Epithelial cell of proximal tubule (primary cell): ENCODE measurements around the gene LMF1. TPM values are rescaled to one million over a fixed set of nuclear protein-coding genes. Genes with fewer than 3 reads are reported as not detected.
"Not testable (repeated sequence)": the region's sequence is repeated elsewhere in the genome, so short reads cannot be mapped to it uniquely, and the experiment has no call there.

Source experiments
- DNase-seq: peaks from one replicate; pipeline ENCODE4 v3.0.0-alpha.2; 2011; ENCODE audit warnings: low read depth
- H3K4me3 ChIP-seq: 2 replicates; pipeline ENCODE4 v1.5.1; 2011; ENCODE audit warnings: low read depth, mild to moderate bottlenecking, low read length
- CTCF ChIP-seq: conservative IDR thresholded peaks from 2 replicates; pipeline ENCODE4 v1.5.1; 2012; ENCODE audit warnings: low read depth, mild to moderate bottlenecking, low read length
- total RNA-seq: library from RNA; depleted of rRNA; stranded (reverse); fragments of >200 nt; gene quantifications from 2 replicates; pipeline ENCODE4 v1.2.3, GENCODE V29; 2015

The LMF1 gene
- total RNA-seq, 1 donor from 2014 or later, result 8.2 TPM

DNA sequence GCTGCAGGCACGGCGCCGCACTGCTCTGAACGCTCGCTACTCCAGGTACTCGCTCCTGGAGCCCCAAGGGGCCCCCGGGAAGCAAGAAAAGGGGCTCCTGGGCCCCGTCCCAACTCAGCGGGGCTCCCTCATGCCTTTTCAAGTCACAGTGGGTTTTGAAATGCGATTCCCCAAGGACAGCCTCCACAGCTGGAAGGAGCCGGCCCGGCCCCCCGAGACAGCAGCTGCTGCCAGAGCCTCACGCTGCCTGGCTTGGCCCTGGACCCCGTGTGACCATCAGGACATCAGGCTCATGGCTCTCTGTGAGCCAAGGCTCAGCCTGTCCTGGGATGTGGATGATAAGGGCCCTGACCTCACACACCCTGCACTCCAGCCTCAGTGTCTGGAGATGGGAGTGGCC, 80.6 kb downstream of the LMF1 start:
- no peak for TF ChIP-seq CTCF
- no peak for DNase-seq

GRCh38 chr16:889586-889985, 81.2 kb downstream of the LMF1 start:
- no peak overlapping the region for H3K4me3 ChIP-seq
- DNase-seq, result no peak
- no peak for TF ChIP-seq CTCF

More for the DNA sequence above, 80.6 kb downstream of the LMF1 start:
- no peak overlapping the region for H3K4me3 ChIP-seq

GRCh38 chr16:888901-889570, 81.7 kb downstream of the LMF1 start:
- no peak for TF ChIP-seq CTCF
- H3K4me3 ChIP-seq, result no peak overlapping the region
- DNase-seq, result no peak

DNA sequence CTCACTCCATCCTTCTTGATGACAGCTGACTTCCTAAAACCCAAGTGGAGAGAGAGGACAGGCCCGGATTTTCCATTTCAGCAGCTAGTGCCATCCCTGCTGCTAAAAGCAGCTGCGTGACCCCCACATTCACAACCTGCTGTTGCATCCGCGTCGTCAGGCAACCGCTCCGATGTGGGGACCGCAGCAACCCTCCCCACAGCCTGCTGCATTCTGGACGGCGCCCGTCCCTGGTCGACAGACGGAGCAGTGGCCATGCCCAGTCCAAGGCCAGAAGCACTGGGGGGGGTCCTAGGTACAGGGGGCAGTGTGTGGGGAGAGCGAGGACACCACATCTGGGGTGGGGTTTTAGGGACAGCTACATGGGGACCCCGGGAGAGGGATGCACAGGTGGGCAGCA, 82.3 kb downstream of the LMF1 start:
- not testable (repeated sequence) for DNase-seq, H3K4me3 ChIP-seq

DNA sequence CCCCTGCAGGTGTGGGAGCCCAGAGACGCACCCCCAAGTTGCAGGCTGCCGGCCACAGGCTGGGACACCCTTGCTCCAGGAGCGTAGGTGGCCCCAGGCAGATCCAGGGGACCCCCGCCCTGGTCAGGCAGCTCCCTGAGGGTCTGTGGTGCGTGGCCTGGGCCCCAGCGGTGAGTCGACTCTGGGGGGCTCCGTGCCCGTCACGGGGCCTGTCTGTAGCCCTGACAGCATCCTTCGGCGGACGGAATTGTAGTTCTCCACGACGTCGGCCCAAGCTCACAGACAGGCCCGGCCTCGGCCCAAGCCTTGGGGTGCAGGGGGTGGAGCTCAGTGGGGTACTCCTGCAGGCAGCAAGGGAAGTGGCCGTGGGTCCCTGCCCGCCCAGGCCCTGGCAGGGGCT, 82.9 kb downstream of the LMF1 start:
- TF ChIP-seq CTCF, result no peak
- DNase-seq, result no peak

DNA sequence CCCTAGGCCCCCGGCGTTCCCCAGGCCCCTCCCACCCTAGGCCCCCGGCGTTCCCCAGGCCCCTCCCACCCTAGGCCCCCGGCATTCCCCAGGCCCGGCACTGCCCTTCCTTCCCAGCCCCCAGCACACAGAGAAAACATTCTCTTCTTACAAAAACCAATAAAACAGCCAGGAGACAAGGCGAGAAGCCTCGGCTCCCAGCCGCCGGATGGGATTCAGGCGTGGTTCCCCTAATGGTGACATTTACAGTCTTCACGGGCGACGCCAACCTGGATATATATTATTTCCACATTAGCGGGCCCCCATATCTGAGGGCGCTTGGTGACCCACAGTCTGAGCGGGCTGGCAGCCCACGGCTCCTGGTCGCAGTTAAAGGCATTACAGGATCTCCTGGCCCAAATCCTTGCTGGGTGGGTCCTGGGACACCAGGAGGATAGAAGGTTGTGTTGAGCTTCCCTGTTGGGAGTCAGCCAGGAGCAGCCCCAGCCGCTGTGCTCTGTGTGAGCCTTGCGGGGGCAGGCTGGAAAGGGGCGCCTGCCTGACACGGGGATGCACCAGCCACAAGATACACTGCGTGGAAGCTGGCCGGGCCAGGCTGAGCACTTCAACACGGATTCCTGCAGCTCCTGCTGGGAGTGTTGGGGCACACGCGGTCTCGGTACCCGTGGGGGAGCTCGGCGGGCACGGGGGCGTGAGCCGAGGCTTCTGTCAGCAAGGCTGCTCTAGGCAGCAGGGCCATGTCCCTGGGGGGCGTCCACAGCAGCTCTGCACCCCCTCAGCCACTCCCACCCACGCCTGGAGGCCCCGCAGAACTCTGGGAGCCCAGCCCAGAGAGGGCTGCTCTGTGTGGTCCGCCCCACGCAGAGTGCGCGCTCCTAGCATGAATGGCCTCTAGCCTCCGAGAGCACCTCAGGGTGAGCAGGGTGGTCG, 83.7 kb downstream of the LMF1 start:
- no peak for TF ChIP-seq CTCF
- H3K4me3 ChIP-seq, result no peak overlapping the region
- no peak for DNase-seq

More for the DNA sequence above, 82.9 kb downstream of the LMF1 start:
- H3K4me3 ChIP-seq, result no peak overlapping the region

DNA sequence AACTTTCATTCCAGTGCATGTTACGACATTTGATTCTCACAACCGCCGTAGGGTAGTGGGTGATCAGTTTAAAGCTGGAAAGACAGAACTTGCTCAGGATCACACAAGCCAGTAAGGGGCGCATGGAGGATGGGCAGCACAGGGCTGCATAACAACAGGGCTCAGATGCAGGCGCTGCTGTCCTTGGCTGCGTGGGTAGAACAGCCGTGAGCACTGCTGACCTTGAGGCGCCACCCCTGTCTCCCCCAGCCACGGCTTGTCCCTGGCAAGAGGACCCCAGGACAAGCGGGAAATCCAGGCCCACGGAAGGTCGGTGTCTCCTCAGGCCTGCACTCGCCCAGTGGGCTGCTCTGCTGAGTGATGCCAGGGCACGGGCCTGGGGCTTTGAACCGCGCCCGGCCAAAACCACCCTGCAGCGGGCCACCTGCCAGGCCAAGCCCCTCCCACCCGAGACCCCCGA, 84.7 kb downstream of the LMF1 start:
- no peak for TF ChIP-seq CTCF
- H3K4me3 ChIP-seq, result no peak overlapping the region
- DNase-seq, result no peak
